ENCODE results near the gene SELENOP. TPM values are rescaled to one million over a fixed set of nuclear protein-coding genes. Genes with fewer than 3 reads are reported as not detected.

SELENOP gene
- total and polyA plus RNA-seq, 2 of the 13 experiments (the other 11 are each of a cell fraction or from before 2014, with no cell fraction given), result 1,895 to 2,083 TPM

GRCh38 chr5:42761791-42762190 lies 49.9 kb downstream of the SELENOP start:
- no peak for FAIRE-seq
- no peak for DNase-seq (ENCODE audit: low spot score)
- ATAC-seq, result no peak
- H3K4me1 ChIP-seq (ENCODE audit: insufficient read depth, low read length), result no peaks in the 10 kb centered on the region
- ChIA-PET CTCF (ENCODE audit: low intra/inter-chr PET ratio, low total read pairs) (no interaction called here), POLR2A (no interaction called here)
- no peak overlapping the region for H3K4me3 ChIP-seq (replicated peaks in 1 of 3; ENCODE audit: insufficient read depth in 1 of 3, low read depth in 2 of 3, low read length in 3 of 3)
- H3K9ac ChIP-seq (ENCODE audit: insufficient read depth, low read depth, low read length), result no peak overlapping the region
- in situ Hi-C loops (cut with HindIII; ENCODE audit: extremely low pct_ligation_motif_present, low pct_unique_long_range_greater_than_20kb), result loop anchor here (25.0 kb wide), 1 partner anchor 899 kb away; the partner anchor contains the start of gene OXCT1
- no TSS peak for BruUV-seq (replicated peaks)
- H3K27ac ChIP-seq (ENCODE audit: extremely low read length, insufficient read depth, low read length), result no peak overlapping the region
- no peaks in the 10 kb centered on the region for H3K36me3 ChIP-seq (replicated peaks in 1 of 2; ENCODE audit: control insufficient read depth in 1 of 2, insufficient read depth in 2 of 2, low read length in 2 of 2)
- no peaks in the 10 kb centered on the region; a peak in 1 of 5 replicates for H3K27me3 ChIP-seq (ENCODE audit: control insufficient read depth in 1 of 2, insufficient read depth in 2 of 2, low read length in 2 of 2)
- intact Hi-C loops (cut with micrococcal nuclease; ENCODE audit: unreplicated experiment), result loop anchor here (10.0 kb wide), 1 partner anchor 247 kb away; no protein-coding TSS in a partner anchor
- no peaks in the 10 kb centered on the region for H4K20me1 ChIP-seq (ENCODE audit: insufficient read depth, low read length)
- H2AFZ ChIP-seq (ENCODE audit: low read length), result no peak overlapping the region
- 40% methylated on average over 1 of the region's 1 CpG for WGBS (ENCODE audit: low lambda C conversion rate)
- no peak overlapping the region for H3K4me2 ChIP-seq (ENCODE audit: low read depth, low read length)
- no peaks in the 10 kb centered on the region for H3K9me3 ChIP-seq (ENCODE audit: low read length)
- no peaks in the 10 kb centered on the region for H3K79me2 ChIP-seq (ENCODE audit: insufficient read depth, low read length)
- TF ChIP-seq MLLT10 (CRISPR knock-in tag; IDR thresholded peaks at IDR 0.05) (no peak), ZNF468 (CRISPR knock-in tag; IDR thresholded peaks at IDR 0.05) (no peak), HNF1A (IDR thresholded peaks at IDR 0.05; ENCODE audit: low read depth) (no peak), HNF1A (CRISPR knock-in tag; IDR thresholded peaks at IDR 0.05; ENCODE audit: borderline replicate concordance) (no peak), PHB2 (IDR thresholded peaks at IDR 0.05; ENCODE audit: partially characterized antibody) (no peak), ZNF652 (CRISPR knock-in tag; IDR thresholded peaks at IDR 0.05; ENCODE audit: borderline replicate concordance, low read depth) (no peak), ZNF30 (CRISPR knock-in tag; IDR thresholded peaks at IDR 0.05) (no peak), EP300 (IDR thresholded peaks at IDR 0.05; ENCODE audit: low read depth in 2 of 2, low read length in 2 of 2) (no peak), EP300 (CRISPR knock-in tag; IDR thresholded peaks at IDR 0.05; ENCODE audit: borderline replicate concordance) (no peak), FOXO4 (CRISPR knock-in tag; conservative IDR thresholded peaks at IDR 0.05) (no peak), ZBTB8A (CRISPR knock-in tag; IDR thresholded peaks at IDR 0.05; ENCODE audit: borderline replicate concordance, low read depth) (no peak), NAIF1 (CRISPR knock-in tag; IDR thresholded peaks at IDR 0.05; ENCODE audit: borderline replicate concordance) (no peak), RBM39 (IDR thresholded peaks at IDR 0.05; ENCODE audit: low read depth, low read length, poor library complexity, severe bottlenecking) (no peak), POLR2AphosphoS2 (IDR thresholded peaks at IDR 0.05; ENCODE audit: low read depth, low read length) (no peak), PRDM10 (CRISPR knock-in tag; IDR thresholded peaks at IDR 0.05; ENCODE audit: low read depth) (no peak), ZNF598 (CRISPR knock-in tag; IDR thresholded peaks at IDR 0.05; ENCODE audit: borderline replicate concordance) (no peak), CCAR2 (optimal IDR thresholded peaks at IDR 0.05; ENCODE audit: low read depth, low read length) (no peak)
